NCI-H146 treated with DMSO at 0.1 percent for 48 hours (cell line): Measurements from ENCODE around the gene BTK.
"Not testable (repeated sequence)": the region's sequence is repeated elsewhere in the genome, so short reads cannot be mapped to it uniquely, and the experiment has no call there.

ENCODE experiments used
- DNase-seq: peaks from one replicate; lab custom pipeline; 2025; ENCODE audit not compliant: unreplicated experiment; lab: John Stamatoyannopoulos, UW

The BTK gene

GRCh38 chrX:101347859-101348451 lies 38.0 kb downstream of the BTK start:
- DNase-seq: no peak

GRCh38 chrX:101337776-101338271 lies 48.2 kb downstream of the BTK start:
- no peak for DNase-seq

GRCh38 chrX:101334310-101334709 lies 51.7 kb downstream of the BTK start:
- not testable (repeated sequence) for DNase-seq

DNA sequence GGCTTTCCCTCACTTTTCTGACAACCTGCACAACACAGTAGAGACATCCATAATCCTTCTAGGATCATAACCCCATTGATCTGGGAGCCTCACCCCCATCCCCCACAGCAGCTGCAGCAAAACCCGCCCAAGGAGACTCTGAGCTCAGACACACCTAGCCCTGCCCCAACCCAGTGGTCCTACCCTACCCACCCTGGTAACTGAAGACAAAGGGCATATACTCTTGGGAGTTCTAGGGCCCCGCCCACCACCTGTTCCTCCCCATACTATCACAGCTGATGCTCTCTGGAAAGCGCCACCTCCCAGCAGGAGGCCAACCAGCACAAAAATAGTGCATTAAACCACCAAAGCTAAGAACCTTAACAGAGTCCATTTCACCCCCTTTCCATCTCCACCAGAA lies 59.4 kb downstream of the BTK start:
- DNase-seq: not testable (repeated sequence)

GRCh38 chrX:101303790-101304189 lies 82.2 kb downstream of the BTK start:
- DNase-seq: no peak
